Glutamatergic neuron (in vitro differentiated cells): Measurements from ENCODE around the gene SPR. TPM values are rescaled to one million over a fixed set of nuclear protein-coding genes. Genes with fewer than 3 reads are reported as not detected.

Experiments
- DNase-seq: peaks from one replicate; pipeline ENCODE4 v3.0.0; 2022
- H3K27ac Mint-ChIP-seq: one replicate; pipeline ENCODE4 v1.8.0; 2020; ENCODE audit warnings: mild to moderate bottlenecking, mixed read lengths, inconsistent platforms; ENCODE audit not compliant: unreplicated experiment
- H3K27me3 Mint-ChIP-seq: one replicate; pipeline ENCODE4 v1.8.0; 2020; ENCODE audit warnings: mild to moderate bottlenecking, moderate library complexity, mixed read lengths, inconsistent platforms; ENCODE audit not compliant: unreplicated experiment
- H3K36me3 Mint-ChIP-seq: one replicate; pipeline ENCODE4 v1.8.0; 2020; ENCODE audit warnings: mild to moderate bottlenecking, mixed read lengths, inconsistent platforms; ENCODE audit not compliant: unreplicated experiment
- H3K4me1 Mint-ChIP-seq: one replicate; pipeline ENCODE4 v1.8.0; 2020; ENCODE audit warnings: mild to moderate bottlenecking, low read depth, mixed read lengths, inconsistent platforms; ENCODE audit not compliant: unreplicated experiment
- H3K4me3 Mint-ChIP-seq: one replicate; pipeline ENCODE4 v1.8.0; 2020; ENCODE audit warnings: mild to moderate bottlenecking, mixed read lengths, inconsistent platforms; ENCODE audit not compliant: unreplicated experiment
- H3K9me3 Mint-ChIP-seq: one replicate; pipeline ENCODE4 v1.8.0; 2020; ENCODE audit warnings: mild to moderate bottlenecking, moderate library complexity, mixed read lengths, inconsistent platforms; ENCODE audit not compliant: unreplicated experiment
- CTCF ChIP-seq: fragments of 200-600 bp; sonication (generic); IDR thresholded peaks from one replicate; pipeline ENCODE4 v1.5.0; 2021; ENCODE audit not compliant: partially characterized antibody, unreplicated experiment
- total RNA-seq: library from RNA; stranded (reverse); fragmentation: NEBNext Ultra II Directional; extraction: Animal tissue kit (Norgen Biotek cat#: 25700); gene quantifications from one replicate; pipeline ENCODE4 v1.2.1, GENCODE V29; 2021; ENCODE audit not compliant: unreplicated experiment

SPR gene
- total RNA-seq, 1 donor from 2014 or later = 1.7 TPM

- DNase-seq = no peak
- Mint-ChIP-seq H3K4me3 (no peak overlapping the region), H3K9me3 (peaks cover 14% of the 10 kb centered on the region), H3K36me3 (no peaks in the 10 kb centered on the region), H3K4me1 (peaks cover 2% of the 10 kb centered on the region), H3K27ac (no peak overlapping the region), H3K27me3 (peaks cover 41% of the 10 kb centered on the region)
- no peak for TF ChIP-seq CTCF
These were observed 34.6 kb downstream of the SPR start for GRCh38 chr2:72921853-72922252.

- H3K4me3 Mint-ChIP-seq = peak overlapping the region; percentile 52
- H3K27me3 Mint-ChIP-seq = peaks cover 34% of the 10 kb centered on the region
- no peak overlapping the region for H3K27ac Mint-ChIP-seq
- H3K9me3 Mint-ChIP-seq = peaks cover 14% of the 10 kb centered on the region
- H3K4me1 Mint-ChIP-seq = peaks cover 2% of the 10 kb centered on the region
- no peaks in the 10 kb centered on the region for H3K36me3 Mint-ChIP-seq
- TF ChIP-seq CTCF = no peak
- no peak for DNase-seq
These were observed 36.7 kb downstream of the SPR start for GRCh38 chr2:72923833-72924352.

GRCh38 chr2:72924353-72925240, 37.4 kb downstream of the SPR start:
- no peak for TF ChIP-seq CTCF

GRCh38 chr2:72925328-72925943, 38.2 kb downstream of the SPR start:
- H3K27ac Mint-ChIP-seq = no peak overlapping the region
- peaks cover 25% of the 10 kb centered on the region for H3K27me3 Mint-ChIP-seq
- H3K9me3 Mint-ChIP-seq = peaks cover 7% of the 10 kb centered on the region
- H3K36me3 Mint-ChIP-seq = no peaks in the 10 kb centered on the region
- H3K4me3 Mint-ChIP-seq = peak overlapping the region; percentile 46
- no peaks in the 10 kb centered on the region for H3K4me1 Mint-ChIP-seq
- no peak for DNase-seq
- TF ChIP-seq CTCF = no peak

More at GRCh38 chr2:72924353-72925240, 37.4 kb downstream of the SPR start:
- Mint-ChIP-seq H3K4me1 (no peaks in the 10 kb centered on the region), H3K27me3 (peaks cover 28% of the 10 kb centered on the region), H3K36me3 (no peaks in the 10 kb centered on the region), H3K27ac (no peak overlapping the region), H3K4me3 (no peak overlapping the region), H3K9me3 (peaks cover 8% of the 10 kb centered on the region)
- DNase-seq = peak; percentile 46
